CD4-positive, alpha-beta T cell treated with Interleukin-21 for 1 hour (primary cell): ENCODE results near the gene PKD2L2.
A peak's percentile ranks its signal among the peaks of the same experiment; 100 is the strongest.
"Not testable (repeated sequence)": the region's sequence is repeated elsewhere in the genome, so short reads cannot be mapped to it uniquely, and the experiment has no call there.

Experiments
- DNase-seq: peaks from one replicate; pipeline ENCODE4 v3.0.0-alpha.2; 2020

The PKD2L2 gene

GRCh38 chr5:137890845-137891244 lies 1.6 kb downstream of the PKD2L2 start:
- DNase-seq: no peak

GRCh38 chr5:137891849-137892248 lies 2.6 kb downstream of the PKD2L2 start:
- peak; percentile 2 for DNase-seq

DNA sequence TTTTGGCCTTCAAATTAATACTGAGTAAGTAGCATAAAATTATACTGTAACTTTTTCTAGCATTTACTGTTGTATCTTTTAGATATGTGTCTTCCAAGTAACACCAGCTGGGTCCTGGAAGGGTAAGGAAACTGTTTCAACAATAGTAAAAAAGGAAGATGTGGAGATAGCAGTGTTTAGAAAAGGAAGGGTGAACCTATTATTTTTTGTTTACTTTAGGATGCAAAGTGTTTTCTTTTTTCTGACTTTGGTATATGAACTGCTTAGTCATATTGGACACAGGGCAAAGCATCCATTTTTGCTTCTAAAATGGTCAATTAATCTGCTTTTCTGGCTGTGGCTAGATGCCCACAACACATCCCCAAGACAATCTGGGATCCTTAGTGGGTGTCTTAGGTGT lies 5.3 kb downstream of the PKD2L2 start:
- no peak for DNase-seq

DNA sequence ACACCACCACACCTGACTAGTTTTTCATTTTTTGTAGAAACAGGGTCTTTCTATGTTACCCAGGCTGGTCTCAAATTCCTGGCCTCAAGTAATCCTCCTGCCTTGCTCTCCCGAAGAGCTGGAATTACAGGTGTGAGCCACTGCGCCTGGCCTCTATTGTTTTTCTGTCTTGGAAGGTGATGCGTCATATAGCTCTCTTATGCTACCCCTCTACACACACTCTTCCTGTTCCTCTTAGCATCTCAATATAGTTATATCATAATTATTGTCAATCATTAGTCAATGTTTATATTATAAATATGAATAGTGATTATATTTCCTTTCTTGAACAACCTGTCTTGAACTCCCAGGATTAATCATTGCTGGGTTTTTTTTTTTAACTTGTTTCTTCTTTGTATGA lies 7.3 kb downstream of the PKD2L2 start:
- DNase-seq: no peak

DNA sequence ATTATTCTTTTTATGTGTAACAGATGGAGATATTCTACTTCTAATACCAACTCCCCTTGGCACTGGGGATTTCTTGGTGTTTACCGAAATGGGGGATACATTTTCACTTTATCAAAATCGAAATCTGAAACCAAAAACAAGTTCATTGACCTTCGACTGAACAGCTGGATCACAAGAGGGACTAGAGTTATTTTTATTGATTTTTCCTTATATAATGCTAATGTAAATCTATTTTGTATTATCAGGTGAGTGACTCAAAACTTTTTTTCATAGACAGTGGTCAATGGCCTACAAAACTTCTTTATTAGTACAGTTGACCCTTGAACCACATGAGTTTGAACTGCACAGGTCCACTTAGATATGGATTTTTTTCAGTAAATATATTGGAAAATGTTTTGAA lies 10.2 kb downstream of the PKD2L2 start:
- DNase-seq: no peak

DNA sequence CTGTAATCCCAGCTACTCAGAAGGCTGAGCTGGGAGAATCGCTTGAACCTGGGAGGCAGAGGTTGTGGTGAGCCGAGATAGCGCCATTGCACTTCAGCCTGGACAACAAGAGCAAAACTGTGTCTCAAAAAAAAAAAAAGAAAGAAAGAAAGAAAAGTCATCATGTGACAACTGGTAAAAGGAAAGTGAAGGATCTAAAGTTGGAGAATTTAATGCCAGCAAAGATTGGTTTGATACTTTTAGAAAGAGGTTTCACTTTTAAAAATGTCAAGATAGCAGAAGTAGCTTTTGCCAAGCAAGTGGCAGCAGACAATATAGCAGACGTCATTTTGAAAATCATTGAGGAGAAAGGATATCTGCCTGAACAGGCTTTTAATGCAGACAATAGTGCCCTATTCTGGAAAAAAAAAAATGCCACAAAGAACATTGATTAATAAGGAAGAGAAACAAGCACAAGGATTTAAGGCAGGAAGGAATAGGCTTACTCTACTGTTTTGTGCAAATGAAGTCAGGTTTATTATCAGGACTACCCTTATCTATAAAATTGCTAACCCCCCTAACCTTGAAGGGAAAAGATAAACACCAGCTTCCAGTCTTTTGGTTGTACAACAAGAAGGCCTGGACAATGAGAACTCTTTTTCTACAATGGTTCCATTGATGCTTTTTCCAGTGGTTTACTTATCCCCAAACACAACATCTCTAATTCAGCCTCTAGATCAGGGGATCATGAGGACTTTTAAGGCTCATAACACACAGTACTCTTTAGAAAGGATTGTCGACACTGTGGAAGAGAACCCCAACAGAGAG lies 12.0 kb downstream of the PKD2L2 start:
- DNase-seq: no peak

DNA sequence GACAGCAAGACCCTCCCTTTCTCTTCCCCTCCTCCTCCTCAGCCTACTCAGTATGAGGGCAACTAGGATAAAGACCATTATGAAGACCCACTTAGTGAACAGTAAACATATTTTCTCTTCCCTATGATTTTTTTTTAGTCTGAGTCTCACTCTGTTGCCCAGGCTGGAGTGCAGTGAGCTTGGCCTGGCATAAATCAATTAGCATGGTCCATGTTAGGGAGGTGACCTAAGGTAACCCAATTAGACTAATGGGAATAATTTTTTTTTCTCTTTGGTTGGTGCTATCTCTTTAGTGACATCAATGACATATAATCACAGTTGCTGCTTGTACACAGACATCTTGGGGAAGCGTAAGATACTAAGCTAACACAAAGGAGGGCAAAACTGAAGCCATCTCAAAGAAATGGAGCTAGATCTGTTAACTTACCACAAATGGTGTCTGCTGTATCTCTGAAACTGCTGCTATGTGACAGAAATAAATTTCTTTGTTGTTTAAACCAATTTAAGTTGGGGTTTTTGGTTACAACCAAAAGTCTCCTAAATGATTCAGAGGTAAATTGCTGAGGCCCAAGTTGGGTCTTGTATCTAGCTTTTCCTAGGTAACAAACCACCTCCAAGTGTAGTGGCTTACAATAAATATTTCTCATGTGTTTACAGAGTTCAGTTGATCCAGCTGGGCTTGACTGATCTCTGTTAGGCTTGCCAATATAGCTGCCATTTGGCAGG lies 13.3 kb downstream of the PKD2L2 start:
- no peak for DNase-seq

DNA sequence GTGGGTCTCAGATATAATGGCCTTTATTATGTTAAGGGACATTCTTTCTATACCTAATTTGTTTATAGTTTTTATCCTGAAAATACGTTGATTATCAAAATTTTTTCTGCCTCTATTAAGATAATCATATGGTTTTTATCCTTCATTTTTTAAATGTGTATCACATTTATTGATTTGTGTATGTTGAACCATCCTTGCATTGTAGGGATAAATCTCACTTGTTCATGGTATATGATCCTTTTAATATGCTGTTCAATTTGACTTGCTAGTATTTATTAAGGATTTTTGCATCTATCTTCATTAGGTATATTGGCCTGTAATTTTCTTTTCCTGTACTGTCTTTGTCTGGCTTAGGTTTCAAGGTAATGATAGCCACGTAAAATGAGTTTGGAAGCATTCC lies 25.5 kb downstream of the PKD2L2 start:
- DNase-seq: no peak

GRCh38 chr5:137916923-137917322 lies 27.7 kb downstream of the PKD2L2 start:
- DNase-seq: no peak

DNA sequence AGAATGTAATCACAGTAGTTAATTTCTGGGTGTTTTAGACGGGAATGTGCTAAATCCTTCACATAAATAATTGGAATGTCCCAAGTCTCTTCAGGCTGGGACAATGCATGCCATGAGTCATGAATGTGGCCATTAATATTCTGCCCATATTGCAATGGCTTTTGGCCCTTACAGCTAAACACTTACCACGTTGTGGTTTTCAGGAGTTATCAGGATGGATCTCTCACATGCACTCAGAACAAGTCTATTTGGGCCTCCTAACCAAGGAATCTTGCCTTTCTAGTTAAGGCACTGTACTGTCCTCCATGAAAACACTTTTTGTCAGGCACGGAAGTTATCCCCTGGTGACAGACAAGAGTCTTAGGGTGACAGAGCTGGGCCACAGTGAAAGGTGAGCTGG lies 32.7 kb downstream of the PKD2L2 start:
- DNase-seq: no peak

- no peak for DNase-seq
These were observed 34.6 kb downstream of the PKD2L2 start for GRCh38 chr5:137923856-137924255.

DNA sequence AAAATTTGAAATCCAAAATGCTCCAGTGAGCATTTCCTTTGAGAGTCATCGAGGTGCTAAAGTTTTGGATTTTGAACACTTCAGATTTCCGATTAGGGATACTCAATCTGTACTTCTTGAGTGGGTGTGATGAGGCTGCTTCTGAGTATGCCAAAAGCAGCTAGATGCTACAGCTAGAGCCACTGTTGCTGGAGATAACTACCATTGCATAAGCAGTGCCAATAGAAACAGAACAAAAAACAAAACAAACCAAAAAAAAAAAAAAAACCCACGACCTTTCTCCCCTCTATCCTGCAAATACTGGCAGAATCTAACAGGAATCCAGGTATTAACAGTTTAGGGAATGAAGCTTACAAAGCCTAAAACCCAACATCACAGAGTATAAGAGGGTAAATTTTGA lies 43.5 kb downstream of the PKD2L2 start:
- no peak for DNase-seq

DNA sequence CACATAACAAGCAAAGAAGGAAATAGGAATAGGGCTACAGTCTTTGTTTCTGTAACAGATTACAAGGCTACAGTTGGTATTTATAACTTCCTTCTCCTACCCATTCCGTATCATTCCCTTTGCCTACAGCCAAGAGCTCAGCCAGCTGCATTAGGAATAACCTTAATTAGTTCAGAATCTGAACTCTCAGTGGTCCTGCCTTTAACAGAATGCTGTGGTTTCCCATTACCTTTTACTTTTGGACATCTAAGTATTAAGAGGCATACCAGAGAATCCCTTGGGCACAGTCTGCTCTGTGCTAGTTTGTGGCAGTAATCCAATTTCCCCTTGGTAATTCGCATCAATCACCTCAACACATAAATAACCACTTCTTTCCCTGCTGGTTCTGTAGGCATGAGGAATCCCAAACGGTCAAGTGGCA lies 44.2 kb downstream of the PKD2L2 start:
- DNase-seq: no peak

DNA sequence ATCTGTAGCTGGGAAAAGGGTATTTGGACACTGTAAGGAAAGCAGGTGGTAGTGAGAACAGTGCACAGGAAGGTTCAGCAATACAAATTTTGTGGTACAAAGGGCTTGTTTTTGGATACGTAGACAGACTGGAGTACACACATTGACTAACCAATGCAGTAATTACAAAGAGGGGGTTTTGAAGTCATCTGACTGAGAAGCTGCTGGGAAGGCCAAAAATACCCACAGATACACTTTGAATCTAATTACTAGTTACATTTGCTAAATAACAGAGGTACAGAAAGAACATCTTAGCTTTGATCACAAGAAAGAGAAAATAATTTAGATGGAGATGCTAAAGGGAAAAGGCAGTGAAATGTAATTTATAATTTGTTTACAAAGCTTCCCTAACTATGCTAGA lies 45.9 kb downstream of the PKD2L2 start:
- DNase-seq: no peak

DNA sequence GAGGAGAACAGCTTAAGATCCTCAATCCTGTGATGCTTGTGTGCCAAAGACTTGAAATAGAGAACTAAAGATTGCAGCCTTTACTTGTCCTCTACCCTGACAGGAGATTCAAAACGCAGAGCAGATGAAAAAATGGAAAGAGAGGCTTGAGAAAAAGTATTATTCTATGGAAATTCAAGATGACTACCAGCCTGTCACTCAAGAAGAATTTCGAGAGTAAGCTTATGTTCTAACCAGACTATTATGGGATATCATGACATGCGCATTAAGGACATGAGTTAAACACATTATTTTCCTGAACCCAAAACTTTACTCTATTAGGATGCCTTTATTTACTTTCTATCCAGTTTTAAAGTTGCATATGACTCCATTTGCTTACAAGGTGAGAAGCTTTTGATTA lies 46.4 kb downstream of the PKD2L2 start:
- DNase-seq: no peak

GRCh38 chr5:137937994-137938750 lies 48.9 kb downstream of the PKD2L2 start:
- DNase-seq: no peak

DNA sequence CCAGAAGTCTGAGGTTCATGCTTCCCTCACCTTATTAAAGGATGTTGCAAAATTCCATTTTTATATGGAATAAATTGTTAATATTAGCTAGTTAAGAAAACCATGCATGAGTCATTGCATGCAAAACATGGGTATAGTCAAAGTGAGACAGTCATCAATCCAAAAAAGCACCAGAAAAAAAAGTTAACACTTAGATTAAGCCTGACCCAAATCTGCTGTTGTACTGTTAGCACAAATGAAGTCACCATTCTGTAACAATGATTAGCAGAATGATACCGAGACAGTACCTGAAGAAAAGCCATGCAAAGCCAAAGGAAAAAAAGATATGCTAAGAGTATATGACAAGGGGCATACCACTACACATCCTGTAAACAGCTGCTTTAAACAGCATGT lies 49.5 kb downstream of the PKD2L2 start:
- DNase-seq: no peak

GRCh38 chr5:137939331-137939730 lies 50.1 kb downstream of the PKD2L2 start:
- DNase-seq: no peak

- DNase-seq: not testable (repeated sequence)
These were observed 55.0 kb downstream of the PKD2L2 start for GRCh38 chr5:137944280-137944679.

DNA sequence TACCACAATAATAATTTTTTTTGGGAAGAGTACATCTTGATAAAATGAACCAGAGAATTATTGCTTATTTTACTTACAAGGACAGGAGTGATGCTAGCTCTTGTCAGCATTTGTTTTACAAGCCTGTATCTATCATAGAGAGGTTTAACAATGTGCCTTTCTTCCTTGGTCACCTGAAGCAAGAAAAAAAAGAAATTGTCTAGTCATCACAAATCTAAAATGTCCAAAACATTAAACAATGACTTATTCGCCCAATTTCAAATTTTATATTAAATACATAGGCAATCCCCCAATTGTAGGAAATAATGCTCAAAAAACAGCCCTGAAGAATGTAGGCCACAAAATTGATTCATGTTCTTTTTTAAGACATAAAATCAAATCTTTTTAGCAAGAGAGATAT lies 56.6 kb downstream of the PKD2L2 start:
- DNase-seq: no peak

GRCh38 chr5:137954131-137954879 lies 65.0 kb downstream of the PKD2L2 start:
- no peak for DNase-seq

DNA sequence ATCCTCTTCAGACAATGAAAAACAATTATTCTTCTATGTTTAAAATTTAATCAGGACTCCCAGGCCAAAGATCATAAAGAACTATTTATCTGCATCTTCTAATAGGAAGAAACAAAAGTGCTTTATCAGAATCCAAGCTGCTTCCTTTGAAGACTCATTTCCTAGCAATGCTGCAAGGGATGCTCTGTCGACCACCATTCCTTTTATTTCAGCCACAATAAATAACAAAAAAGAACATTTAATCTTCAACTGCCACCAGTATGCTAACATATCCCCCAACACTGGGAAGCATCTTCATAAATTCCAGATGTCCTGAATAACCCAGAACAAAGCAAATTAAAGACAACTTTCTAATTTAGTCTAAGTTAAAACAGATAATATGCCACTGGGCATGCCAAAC lies 68.7 kb downstream of the PKD2L2 start:
- no peak for DNase-seq

DNA sequence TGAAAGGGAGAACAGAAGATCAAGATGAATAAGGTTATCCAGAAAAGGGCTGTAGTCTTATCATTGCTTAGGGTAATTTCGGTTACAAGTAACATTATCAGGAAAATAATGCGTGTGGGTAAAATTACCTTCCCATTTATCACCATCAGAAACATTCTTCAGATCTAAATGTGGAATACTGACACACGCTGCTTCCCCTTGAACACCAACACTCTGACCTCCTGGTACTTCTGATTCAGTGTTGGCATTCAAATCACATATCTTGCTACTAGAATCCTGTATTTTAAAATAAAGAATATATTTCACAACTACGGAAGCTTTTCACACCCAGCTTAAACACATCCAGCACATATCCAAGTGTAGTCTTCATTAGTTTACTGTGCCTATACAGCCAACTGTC lies 70.2 kb downstream of the PKD2L2 start:
- no peak for DNase-seq
